HG03139 (cell line): Measurements from ENCODE around the gene CSRNP3.
A peak's percentile ranks its signal among the peaks of the same experiment; 100 is the strongest.

Experiments used
- ATAC-seq: cut with Tn5 transposase; IDR thresholded peaks from one replicate; pipeline ENCODE4 v1.9.1; 2021; ENCODE audit not compliant: unreplicated experiment

Gene CSRNP3

DNA sequence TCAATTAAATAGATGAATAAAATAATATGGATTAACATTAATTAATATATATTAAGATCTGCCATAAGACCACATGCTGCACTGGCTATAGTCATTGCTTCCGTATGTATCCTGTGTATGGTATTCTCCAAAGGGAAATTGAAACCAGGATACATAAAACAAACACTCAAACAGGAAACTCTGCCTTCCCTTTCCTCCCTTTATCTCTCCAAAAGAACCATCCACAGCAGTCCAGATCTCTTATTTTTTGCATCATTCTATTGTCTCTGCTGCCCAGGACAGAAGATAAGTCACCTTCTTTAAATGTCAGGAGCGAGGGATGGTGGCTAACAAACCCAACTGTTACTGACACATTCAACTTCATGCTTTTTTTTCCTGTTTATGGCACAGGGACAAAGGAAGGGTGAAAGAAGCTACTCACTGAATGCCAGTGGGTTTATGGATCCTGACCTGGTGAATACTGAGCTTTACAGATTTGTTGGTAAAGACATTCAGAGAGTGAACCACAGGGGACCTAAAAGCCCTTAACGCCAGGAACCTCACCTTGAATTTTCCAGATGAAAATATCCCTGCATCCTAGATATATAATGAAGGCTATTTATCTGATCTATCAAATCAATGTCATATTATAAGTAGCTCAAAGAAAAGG lies 67.5 kb downstream of the CSRNP3 start:
- no peak for ATAC-seq

- no peak for ATAC-seq
Measured at GRCh38 chr2:165539985-165540384, 70.5 kb downstream of the CSRNP3 start.

DNA sequence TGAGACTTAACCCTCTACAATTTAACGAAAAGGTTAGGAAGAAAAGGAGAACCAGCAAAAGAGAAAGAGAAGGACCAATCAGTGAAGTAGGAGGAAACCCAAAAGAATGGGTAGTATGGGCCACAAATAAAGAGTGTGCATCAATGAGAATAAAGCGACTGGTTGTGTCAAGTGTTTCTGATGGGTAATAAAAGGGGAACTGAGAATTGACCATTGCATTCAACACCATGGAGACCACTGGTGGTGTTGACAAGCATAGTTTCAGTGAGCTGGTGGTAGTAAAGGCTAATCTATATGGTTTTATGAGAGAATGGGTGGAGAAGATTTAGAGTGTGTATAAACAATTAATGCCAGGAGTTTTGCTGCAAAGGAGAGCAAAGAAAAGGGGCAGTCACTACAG lies 75.4 kb downstream of the CSRNP3 start:
- ATAC-seq: peak; percentile 86

GRCh38 chr2:165547900-165548299 lies 78.4 kb downstream of the CSRNP3 start:
- no peak for ATAC-seq

DNA sequence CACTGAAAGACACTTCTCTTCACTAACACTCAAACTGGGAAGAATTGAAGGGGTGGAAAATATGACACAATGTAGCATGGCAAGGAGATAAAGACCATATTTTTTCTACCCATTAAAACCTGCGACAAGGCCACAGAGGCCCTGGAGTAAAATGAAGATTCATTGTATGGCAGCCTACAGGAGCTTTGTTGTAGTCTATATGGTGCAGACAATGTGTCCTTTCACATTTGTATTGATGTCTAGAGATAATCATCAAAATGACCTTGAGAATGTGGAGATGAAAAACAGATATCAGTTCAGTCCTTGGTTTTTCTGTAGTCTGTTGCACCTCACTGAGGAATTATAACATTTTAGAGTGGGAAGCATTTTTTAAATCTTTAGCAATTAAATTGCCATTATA lies 80.1 kb downstream of the CSRNP3 start:
- ATAC-seq: no peak

DNA sequence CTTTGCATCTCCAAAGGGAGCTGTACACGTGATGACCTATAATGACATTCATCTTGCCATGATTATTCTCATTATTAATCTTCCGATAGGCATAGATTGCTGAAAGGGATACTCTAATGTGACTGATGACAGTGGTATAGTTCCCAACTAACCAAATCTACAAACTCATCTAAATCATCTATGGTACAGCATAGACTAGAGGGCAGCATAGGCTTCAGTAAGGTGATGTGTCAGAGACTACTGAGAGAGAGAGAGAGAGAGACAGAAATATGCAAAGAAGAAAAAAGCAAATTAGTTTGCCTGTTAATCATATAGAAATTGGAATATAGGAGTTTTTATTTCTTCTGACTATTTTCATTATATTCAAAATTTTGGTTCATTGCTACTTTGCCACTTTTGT lies 89.3 kb downstream of the CSRNP3 start:
- no peak for ATAC-seq

- ATAC-seq: no peak
Measured at GRCh38 chr2:165560377-165560988, 91.0 kb downstream of the CSRNP3 start.

GRCh38 chr2:165561516-165561915 lies 92.0 kb downstream of the CSRNP3 start:
- no peak for ATAC-seq

DNA sequence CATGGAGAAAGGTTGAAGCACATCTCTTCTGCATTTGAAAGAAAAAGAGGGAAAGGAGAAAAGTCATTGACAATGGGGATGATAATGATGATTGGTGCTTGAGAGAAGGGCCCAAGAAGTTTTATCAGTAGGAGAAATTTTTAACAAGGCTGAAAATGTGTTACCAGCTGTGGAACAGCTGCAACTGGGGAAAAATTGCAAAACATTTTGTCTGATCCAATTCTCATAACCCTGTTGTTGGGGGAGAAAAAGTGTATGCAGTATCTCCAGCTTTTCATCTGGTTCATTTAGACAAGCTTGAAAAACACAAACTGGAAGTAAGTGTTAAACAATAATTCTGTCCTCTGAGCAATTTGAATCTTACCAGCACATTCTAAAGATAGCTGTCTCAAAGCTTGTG lies 92.7 kb downstream of the CSRNP3 start:
- ATAC-seq: no peak

DNA sequence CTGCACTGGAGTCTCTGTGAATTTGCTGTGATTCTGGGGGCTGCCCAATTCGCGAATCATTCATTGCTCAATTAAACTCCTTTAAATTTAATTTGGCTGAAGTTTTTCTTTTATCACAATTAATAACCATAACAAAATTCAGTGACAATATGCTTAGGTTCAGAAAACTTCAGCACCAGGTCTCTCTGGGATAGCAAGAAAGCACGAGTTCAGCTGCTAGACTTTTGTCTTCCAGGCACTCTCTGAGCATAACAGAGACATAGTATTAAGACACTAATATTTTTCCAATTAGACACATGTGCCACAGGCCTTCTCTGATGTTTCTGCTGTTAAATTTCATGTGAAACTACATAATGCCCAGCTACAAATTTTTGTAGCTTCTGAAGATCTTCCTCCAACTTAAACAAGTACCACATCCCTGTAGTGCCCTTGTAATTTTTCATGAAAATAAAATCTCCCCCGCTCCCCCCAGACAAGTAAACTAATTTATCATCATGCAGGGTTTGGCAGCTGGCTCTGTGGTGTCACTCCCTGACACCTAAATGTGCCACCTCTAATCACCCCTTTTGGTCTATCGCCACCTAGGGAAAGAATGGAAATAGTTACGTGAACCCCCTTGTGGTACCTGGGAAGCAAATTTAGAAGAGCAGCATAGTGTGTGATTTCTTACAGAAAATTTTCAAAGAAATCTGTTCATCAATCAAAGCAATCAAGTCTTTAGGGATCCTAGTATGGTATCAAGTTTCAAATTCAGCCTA lies 94.1 kb downstream of the CSRNP3 start:
- ATAC-seq: no peak

DNA sequence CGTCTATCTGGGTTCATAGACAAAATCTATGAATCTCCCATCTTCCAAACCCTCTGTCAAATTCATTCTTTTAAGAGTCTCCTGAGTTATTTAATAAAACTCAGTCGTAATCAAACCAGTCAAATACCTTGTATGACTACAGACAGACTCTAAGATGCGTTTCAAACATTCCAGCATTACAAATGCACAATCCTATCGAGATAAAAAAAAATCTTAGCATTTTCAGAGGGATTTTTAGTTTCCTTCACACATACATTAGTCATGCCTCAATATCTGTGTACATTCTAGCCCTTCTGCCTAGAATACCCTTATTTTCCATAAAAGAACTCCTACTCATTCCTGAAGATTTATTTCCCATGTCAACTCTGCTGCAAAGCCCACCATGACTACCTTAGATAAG lies 96.5 kb downstream of the CSRNP3 start:
- ATAC-seq: no peak

DNA sequence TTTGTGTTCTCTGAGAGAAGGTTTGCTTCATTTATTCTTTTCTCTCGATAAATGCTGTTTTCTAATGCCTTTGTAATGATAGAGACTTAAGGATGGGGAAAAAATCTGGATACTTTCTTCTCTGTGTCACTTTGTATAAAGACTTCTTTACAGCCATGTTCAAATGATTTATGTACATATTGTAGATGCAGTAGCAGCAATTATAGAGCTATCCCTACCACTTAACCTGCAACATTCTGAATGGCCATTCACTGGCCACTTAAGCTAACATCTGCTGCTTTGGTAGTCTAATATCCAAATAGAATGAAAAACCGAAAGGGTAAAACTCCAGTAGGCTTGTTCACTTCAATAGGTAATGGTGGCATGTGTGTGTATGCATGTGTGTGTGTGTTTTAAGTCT lies 97.8 kb downstream of the CSRNP3 start:
- ATAC-seq: no peak

GRCh38 chr2:165568361-165568760 lies 98.9 kb downstream of the CSRNP3 start:
- ATAC-seq: no peak

GRCh38 chr2:165571477-165571876 lies 102.0 kb downstream of the CSRNP3 start:
- ATAC-seq: no peak

GRCh38 chr2:165572151-165572550 lies 102.7 kb downstream of the CSRNP3 start:
- ATAC-seq: no peak

DNA sequence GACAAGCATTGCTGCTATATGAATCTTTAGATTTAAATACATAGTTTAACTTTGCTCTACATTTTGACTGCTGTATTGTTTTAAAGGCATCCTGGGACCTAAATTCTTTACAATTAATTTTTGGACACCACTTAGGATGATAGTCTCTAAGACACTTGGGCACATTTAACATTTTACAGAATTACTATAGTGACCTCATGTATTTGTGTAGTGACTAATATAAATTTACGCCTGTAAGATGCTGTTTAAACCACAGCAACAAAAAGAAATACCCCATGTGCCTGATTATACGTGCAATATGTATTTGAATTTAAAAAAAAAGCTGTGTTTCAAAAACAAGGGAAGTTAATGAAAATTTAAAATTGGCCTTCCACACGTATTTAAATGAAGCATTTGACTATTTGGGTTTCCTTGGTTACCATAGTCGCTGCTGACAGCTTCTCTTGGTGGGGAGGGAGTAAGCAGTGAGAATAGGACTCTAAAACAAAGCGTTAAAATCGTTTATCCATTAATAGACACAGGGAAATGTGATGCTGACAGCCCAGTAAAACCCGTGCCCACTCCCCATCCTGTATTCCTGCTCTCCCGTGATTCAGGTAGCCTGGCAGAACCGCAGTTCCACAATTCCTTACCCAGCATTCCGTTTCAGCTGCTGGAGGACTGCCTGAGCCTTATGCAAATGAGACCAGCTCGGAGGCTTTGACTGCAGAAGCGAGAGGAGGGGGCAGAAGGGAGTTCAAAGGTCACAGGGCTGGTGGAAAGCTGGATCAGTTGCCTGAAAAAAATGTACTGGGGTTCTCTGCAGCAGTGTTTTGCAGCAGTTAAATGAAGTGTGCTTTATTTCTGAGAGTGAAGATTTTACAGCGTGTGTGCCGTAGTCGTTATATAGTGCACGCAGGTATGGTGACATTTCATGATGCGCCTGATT lies 104.3 kb downstream of the CSRNP3 start:
- ATAC-seq: no peak

- ATAC-seq: no peak
Measured at GRCh38 chr2:165575044-165575615, 105.6 kb downstream of the CSRNP3 start.

GRCh38 chr2:165576409-165577154 lies 107.1 kb downstream of the CSRNP3 start:
- ATAC-seq: no peak

GRCh38 chr2:165582409-165582808 lies 112.9 kb downstream of the CSRNP3 start:
- ATAC-seq: no peak

- no peak for ATAC-seq
Measured at GRCh38 chr2:165582863-165583506, 113.5 kb downstream of the CSRNP3 start.
